ENCODE measurements around the gene PGAM2.

Gene PGAM2

DNA sequence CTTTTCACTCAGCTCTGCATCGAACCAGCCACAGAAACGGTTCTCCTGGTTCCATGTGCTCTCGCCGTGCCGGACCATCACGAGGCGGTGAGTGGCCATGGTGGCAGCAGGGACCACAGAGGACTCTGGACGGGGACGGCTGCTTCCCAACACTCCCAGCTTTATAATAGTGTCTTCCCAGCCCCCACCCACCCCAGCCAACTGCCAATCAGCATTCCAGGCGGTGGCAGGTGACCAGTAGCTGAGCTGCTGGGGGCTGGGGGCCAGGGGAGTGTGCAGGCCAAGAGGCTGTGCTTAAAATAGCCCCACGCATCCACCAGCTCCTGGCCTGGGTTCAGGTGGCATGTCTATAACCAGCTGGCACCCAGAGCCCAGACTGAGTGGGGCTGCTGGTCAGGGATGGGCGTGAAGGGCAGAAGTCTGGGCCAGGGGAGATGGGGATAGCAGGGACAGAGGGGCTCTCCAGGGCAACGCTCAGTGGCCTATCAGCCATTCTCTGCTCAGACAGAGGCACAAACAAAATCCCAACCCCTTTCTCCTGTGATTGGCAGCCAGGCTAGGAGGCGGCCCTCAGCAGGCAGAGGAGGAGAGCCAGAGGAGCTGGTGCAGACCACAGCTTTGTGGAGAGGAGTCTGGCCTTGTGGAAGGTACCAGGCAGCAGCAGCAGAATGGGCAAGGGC, at the start of gene PGAM2:
Gene PGAM2, minus strand, starts transcription at position 137 of the 680 bp plus-strand sequence. Its CDS starts 38 bp downstream, at position 99.
- intact Hi-C loops (cut with DNase I): no loop called here
- peak in 33 of 42 donors; percentile 21 to 74 (median 56) for DNase-seq

DNA sequence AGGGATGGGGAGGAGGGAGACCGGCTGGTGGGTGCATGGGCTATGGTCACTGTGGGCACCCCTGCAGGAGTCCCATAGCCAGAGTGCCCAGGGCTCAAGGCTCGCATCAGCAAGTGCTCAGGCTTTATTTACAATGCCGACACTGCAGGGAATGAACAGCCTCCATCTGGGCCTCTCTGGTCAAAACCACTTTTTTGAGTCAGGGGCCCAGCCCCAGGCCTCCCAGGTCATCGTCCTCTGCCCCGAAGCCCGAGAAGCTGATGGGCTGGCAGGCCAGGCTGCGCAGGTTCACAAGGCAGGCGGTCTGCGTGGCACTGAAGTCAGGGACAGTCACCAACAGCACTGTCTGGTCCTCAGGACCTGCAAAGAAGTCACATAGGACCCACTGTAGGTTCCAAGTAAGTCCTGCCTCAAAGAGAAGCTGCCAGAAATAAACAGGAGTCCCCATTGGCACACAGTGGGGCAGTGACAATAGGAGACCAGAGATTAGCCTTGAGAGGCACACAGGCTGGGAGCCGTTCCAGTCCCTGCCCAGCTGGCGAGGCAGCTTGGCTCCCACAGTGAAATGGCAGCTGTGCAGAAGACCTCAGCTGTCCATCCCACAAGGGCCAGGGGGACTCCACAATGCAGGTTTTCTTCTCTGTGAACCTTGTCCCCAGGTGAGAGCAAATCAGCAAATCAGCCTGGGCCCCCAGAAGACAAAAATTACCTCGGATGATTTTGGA, 49.4 kb upstream of the PGAM2 start:
- intact Hi-C loops (cut with DNase I): loop anchor here (5.0 kb wide), 1 partner anchor 32 kb away; the partner anchor contains the start of gene POLM
- DNase-seq: peak; percentile 67 to 93 (median 86)

DNA sequence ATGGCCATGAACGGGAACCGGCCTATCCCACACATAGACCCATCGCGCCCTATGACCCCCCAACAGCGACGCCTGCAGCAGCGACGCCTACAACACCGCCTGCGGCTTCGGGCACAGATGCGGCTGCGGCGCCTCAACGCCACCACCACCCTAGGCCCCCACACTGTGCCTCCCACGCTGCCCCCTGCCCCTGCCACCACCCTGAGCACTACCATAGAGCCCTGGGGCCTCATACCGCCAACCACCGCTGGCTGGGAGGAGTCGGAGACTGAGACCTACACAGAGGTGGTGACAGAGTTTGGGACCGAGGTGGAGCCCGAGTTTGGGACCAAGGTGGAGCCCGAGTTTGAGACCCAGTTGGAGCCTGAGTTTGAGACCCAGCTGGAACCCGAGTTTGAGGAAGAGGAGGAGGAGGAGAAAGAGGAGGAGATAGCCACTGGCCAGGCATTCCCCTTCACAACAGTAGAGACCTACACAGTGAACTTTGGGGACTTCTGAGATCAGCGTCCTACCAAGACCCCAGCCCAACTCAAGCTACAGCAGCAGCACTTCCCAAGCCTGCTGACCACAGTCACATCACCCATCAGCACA, 48.5 kb upstream of the PGAM2 start:
- DNase-seq: no peak

DNA sequence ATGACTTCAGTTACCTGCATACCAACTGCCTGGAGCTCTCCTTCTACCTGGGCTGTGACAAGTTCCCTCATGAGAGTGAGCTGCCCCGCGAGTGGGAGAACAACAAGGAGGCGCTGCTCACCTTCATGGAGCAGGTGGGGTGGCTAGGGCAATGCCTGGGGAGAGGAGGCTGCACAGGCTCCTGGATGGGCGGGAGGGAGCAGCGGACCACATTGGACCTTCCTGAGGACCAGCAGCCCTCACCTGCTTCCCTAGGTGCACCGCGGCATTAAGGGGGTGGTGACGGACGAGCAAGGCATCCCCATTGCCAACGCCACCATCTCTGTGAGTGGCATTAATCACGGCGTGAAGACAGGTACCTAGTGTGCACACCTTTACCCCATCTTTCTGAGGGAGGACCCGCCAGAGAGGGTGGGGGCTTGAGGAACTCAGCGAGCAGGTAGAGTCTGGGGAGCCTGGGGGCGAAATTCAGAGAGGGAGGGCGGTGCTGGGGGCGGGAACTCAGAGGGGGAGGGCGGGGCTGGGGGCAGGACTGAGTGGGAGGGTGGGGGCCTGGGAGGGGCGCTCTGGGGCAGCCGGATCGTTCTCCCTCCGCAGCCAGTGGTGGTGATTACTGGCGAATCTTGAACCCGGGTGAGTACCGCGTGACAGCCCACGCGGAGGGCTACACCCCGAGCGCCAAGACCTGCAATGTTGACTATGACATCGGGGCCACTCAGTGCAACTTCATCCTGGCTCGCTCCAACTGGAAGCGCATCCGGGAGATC, 47.8 kb upstream of the PGAM2 start:
- DNase-seq: no peak
- intact Hi-C loops (cut with DNase I): no loop called here

More for the DNA sequence above, 48.5 kb upstream of the PGAM2 start:
- intact Hi-C loops (cut with DNase I): no loop called here

DNA sequence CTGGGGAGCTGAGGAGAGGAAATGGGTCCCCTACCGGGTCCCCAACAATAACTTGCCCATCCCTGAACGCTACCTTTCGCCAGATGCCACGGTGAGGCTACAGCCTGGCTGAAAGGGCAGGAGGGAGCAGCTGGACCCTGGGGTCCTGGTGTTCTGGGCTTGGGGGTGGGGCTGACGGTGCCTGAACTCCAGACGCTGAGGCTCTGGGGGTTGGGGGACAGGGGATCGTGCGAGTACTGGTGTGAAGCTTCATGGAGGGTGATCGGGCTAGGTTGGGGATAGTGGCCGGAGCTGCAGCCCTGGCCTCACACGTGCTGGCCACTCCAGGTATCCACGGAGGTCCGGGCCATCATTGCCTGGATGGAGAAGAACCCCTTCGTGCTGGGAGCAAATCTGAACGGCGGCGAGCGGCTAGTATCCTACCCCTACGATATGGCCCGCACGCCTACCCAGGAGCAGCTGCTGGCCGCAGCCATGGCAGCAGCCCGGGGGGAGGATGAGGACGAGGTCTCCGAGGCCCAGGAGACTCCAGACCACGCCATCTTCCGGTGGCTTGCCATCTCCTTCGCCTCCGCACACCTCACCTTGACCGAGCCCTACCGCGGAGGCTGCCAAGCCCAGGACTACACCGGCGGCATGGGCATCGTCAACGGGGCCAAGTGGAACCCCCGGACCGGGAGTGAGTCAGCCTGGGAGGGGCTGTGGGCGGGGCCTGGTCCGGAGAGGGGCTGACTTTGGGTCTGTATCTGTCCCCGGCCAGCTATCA, 47.0 kb upstream of the PGAM2 start:
- DNase-seq: no peak
- intact Hi-C loops (cut with DNase I): no loop called here

DNA sequence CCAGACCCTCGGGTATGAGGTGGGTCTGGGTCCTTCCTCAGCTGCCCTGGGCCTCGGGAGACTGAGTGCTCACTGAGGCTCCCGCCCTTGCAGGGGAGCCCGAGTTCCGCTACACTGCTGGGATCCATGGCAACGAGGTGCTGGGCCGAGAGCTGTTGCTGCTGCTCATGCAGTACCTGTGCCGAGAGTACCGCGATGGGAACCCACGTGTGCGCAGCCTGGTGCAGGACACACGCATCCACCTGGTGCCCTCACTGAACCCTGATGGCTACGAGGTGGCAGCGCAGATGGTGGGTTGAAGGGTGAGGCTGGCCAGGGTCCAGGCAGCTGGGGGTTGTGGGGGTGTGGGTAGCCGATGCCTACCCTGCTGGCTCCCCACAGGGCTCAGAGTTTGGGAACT, 46.4 kb upstream of the PGAM2 start:
- intact Hi-C loops (cut with DNase I): no loop called here
- DNase-seq: peak in 37 of 42 donors; percentile 20 to 85 (median 56)

DNA sequence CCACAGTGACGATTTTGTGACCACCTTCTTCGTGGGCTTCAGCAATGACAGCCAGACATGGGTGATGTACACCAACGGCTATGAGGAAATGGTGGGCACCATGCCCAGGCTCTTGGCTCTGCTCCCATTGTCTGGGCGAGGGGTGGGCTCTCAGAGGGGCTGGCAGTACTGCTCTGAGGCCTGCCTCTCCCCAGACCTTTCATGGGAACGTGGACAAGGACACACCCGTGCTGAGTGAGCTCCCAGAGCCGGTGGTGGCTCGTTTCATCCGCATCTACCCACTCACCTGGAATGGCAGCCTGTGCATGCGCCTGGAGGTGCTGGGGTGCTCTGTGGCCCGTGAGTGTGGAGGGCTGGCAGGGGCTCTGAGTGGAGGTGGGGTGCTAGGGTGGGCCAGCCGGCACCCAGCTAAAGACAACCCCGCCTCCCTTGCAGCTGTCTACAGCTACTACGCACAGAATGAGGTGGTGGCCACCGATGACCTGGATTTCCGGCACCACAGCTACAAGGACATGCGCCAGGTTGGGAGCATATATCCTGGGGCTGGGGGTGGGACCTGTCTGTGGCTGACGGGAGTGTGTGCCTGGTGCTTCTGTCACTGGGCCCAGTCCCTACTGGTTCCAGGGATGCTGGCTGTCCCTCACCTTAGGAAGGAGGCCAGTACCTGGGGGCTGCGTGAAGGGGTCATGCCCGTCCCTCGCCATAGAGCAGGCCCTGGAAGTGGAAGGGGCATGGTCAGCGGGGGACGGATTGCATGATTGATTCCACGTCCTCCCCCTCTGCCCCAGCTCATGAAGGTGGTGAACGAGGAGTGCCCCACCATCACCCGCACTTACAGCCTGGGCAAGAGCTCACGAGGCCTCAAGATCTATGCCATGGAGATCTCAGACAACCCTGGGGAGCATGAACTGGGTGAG, 45.6 kb upstream of the PGAM2 start:
- DNase-seq: no peak
- intact Hi-C loops (cut with DNase I): no loop called here

DNA sequence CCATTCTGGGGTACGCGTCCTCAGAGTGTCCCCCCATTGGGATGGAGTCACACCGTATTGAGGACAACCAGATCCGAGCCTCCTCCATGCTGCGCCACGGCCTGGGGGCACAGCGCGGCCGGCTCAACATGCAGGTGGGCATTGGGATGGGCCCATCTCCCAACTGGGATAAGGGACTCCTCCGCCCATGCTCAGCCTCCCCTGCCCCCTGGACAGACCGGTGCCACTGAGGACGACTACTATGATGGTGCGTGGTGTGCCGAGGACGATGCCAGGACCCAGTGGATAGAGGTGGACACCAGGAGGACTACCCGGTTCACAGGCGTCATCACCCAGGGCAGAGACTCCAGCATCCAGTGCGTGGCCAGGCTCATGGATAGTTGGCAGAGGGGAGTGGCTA, 44.6 kb upstream of the PGAM2 start:
- intact Hi-C loops (cut with DNase I): no loop called here

DNA sequence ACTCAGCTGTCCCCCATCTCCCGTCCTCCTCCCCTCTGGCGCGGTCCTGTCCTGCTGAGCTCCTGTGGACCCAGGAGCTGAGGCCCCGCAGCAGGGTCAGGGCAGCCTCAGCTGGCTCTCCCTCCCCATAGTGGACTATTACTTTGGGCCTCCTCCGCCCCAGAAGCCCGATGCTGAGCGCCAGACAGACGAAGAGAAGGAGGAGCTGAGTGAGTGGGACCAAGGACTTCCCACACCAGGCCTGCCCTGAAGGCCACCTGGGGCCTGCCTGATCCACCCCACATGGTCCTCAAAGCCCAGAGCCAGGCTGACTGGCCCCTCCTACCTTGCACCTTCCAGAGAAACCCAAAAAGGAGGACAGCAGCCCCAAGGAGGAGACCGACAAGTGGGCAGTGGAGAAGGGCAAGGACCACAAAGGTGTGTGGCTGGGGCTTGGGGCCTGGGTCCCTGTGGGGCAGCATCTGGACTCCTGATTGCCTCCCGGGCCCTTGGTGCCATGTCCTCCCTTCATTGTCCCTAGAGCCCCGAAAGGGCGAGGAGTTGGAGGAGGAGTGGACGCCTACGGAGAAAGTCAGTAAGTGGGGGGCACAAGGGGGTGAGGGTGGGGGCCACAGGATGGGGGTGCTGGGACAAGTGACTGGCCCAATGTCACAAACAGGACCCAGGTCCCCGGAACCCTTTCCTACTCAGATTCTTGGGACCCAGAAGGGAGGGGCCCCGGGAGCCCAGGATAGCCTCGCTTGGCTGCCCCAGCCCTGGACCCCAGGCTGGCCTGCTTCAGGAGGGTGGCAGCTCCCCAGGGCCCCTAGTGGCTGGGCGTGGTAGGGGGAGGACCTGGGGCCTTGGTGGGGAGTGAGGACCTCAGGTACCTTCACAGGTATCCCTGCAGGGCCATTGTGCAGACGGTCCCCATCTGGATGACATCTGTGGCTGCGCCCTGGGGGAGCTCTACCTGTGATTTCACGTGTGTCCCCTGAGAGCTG, 43.7 kb upstream of the PGAM2 start:
- intact Hi-C loops (cut with DNase I): no loop called here
- DNase-seq: no peak

More for the DNA sequence above, 44.6 kb upstream of the PGAM2 start:
- DNase-seq: no peak

DNA sequence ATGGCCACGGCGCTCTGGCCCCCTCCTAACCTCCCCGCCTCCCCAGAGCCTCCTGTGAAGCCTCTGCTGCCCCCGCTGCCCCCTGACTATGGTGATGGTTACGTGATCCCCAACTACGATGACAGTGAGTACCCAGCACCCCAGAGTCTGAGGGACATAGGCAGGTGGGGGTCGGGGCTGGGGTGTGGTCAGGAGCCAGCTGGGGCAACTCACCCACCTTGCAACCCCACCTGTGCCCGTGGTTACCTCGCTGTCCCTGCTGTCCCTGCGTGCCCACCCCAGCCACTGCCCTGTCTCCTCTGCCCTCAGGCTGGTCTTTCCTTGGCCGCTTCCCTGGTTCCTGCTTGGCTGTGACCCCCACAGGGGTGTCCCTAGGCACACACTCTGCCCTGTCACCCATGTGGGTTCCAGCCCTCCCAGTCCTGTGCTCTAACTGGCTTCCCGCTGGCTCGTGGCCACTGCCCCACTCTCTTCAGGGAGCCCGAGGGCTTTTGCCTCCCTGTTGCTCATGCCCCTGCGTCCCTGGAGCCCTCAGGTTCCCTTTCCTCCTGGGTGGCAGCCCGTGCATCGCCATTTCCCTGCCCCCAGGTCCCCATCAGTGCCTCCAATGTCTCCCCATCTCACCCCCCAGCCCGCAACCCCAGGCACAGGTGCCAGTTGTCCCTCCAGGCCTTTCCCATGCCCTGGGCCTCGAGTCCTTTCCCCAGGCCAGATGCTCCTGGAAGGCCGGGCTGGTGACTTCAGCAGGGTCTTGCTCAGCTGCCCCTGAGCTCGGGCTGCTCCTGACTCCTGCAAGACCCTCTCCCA, 42.8 kb upstream of the PGAM2 start:
- intact Hi-C loops (cut with DNase I): no loop called here
- DNase-seq: no peak

DNA sequence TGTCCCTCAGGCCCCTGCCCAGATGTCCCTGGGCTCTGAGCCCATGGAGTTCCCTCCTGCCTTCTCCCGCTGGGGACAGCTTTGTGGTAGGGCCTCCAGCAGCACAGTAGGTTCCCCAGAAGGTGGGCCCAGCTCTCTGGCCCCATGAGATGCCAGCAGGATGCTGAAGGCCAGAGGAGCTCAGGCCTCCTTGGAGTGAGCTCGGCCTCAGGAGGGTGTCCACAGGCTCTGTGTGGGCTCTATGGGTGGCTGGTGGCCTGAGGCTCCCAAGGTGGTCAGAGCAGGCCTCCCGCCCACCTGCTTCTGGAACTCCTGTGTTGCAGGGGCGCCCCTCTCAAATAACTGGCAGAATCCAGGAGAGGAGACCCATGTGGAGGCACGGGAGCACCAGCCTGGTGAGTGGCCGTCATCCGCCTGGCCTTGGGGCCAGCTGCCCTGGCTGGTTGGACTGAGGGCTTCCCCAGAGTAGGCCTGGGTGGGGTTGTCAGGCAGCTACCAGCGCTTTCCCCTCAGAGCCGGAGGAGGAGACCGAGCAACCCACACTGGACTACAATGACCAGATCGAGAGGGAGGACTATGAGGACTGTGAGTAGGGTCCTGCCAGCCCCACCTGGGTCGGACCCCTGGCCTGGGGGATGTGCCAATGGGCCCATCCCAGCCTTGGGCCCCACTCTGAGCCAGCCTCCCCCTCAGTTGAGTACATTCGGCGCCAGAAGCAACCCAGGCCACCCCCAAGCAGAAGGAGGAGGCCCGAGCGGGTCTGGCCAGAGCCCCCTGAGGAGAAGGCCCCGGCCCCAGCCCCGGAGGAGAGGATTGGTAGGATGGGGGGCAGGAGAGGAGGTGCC, 42.0 kb upstream of the PGAM2 start:
- no peak for DNase-seq

DNA sequence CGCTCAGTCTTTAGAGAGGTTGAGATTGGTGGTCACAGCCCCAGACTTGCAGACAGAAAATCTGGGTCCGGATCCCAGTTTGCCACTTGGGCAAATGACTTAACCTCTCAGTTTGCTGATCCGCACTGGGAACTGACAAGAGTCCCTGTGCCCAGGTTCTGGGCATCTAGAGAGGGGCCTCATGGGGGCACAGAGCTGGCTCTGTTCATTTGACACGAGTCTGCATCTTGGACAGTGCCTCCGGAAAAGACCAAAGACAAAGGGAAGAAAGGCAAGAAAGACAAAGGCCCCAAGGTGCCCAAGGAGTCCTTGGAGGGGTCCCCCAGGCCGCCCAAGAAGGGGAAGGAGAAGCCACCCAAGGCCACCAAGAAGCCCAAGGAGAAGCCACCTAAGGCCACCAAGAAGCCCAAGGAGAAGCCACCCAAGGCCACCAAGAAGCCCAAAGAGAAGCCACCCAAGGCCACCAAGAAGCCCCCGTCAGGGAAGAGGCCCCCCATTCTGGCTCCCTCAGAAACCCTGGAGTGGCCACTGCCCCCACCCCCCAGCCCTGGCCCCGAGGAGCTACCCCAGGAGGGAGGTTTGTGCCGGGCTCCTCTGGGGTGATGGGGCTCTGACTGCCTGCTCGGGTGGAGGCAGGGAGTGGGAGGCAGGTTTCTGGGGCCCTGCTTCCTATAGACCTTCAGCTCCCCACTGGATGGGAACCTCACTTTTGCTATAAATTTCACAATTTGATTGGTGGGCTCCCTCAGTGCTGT, 41.1 kb upstream of the PGAM2 start:
- no peak for DNase-seq
- intact Hi-C loops (cut with DNase I): no loop called here

More for the DNA sequence above, 42.0 kb upstream of the PGAM2 start:
- intact Hi-C loops (cut with DNase I): no loop called here

DNA sequence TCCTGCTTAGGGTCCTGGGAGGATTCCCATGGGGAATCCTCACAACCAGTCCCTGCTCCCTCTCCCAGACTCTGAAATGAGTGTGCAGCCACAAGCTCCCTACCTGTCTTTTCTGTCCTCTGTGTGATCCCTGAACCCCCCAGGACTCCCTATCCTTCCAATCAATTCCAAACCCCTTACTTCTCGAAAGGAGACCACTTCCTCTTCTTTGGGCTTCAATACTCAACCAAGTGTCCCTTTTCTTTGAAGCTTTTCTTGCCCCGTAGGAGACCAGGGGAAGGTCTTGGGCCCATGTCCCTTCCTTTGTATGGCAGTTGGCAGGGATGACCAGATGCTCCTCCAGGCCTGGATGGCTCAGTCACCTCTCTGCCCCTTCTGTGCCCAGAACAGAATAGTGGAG, 40.5 kb upstream of the PGAM2 start:
- DNase-seq: no peak
- intact Hi-C loops (cut with DNase I): no loop called here
